ENCODE results near the gene A3GALT2. TPM values are rescaled to one million over a fixed set of nuclear protein-coding genes. Genes with fewer than 3 reads are reported as not detected.

The A3GALT2 gene
- total RNA-seq, 1 donor from 2014 or later: not detected

DNA sequence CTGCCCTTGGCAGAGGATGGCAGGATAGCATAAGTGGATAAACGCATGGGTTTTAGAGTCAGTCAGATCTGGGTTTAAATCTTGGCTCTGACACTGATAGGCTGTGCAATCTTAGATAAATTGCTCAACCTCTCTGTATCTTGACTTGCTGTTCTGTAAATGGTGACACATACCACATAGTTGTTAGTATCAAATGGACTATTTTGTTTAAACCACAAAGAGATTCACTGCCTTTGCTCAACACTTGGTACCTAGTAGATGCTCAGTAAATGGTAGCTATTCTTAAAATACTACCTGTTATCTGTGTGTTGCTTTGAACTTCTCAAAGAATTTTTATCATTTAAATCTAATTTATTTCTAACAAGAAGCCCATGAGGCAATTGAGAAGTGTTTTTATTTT is 39.5 kb upstream of the A3GALT2 start:
- no peak overlapping the region for H3K4me3 ChIP-seq (ENCODE audit: low read depth, low read length)
- DNase-seq (ENCODE audit: low read depth): no peak
- TF ChIP-seq, protein P1, sequence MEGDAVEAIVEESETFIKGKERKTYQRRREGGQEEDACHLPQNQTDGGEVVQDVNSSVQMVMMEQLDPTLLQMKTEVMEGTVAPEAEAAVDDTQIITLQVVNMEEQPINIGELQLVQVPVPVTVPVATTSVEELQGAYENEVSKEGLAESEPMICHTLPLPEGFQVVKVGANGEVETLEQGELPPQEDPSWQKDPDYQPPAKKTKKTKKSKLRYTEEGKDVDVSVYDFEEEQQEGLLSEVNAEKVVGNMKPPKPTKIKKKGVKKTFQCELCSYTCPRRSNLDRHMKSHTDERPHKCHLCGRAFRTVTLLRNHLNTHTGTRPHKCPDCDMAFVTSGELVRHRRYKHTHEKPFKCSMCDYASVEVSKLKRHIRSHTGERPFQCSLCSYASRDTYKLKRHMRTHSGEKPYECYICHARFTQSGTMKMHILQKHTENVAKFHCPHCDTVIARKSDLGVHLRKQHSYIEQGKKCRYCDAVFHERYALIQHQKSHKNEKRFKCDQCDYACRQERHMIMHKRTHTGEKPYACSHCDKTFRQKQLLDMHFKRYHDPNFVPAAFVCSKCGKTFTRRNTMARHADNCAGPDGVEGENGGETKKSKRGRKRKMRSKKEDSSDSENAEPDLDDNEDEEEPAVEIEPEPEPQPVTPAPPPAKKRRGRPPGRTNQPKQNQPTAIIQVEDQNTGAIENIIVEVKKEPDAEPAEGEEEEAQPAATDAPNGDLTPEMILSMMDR (conservative IDR thresholded peaks at IDR 0.05; ENCODE audit: low read depth, low read length): no peak

DNA sequence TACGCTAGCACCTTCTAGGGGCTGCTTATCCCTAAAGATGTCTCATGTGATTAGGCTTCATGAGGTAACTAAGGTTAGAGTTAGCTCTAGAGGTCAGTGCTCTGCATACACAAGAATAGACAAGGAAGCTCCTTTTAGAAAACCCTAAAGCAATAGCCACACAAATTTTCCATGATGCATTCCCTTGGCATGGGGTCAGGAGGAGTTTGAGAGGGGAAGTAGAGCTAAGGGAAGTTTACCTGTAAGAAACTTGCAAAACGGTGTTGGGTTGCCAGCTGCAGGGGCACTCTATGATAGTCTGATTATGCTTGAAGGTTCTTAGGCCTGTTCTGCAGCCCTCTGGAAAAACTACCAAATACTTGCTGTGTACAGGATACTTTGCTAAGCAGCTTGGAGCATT is 39.0 kb upstream of the A3GALT2 start:
- TF ChIP-seq, protein P1 (conservative IDR thresholded peaks at IDR 0.05; ENCODE audit: low read depth, low read length): no peak
- no peak overlapping the region for H3K4me3 ChIP-seq (ENCODE audit: low read depth, low read length)
- no peak for DNase-seq (ENCODE audit: low read depth)

DNA sequence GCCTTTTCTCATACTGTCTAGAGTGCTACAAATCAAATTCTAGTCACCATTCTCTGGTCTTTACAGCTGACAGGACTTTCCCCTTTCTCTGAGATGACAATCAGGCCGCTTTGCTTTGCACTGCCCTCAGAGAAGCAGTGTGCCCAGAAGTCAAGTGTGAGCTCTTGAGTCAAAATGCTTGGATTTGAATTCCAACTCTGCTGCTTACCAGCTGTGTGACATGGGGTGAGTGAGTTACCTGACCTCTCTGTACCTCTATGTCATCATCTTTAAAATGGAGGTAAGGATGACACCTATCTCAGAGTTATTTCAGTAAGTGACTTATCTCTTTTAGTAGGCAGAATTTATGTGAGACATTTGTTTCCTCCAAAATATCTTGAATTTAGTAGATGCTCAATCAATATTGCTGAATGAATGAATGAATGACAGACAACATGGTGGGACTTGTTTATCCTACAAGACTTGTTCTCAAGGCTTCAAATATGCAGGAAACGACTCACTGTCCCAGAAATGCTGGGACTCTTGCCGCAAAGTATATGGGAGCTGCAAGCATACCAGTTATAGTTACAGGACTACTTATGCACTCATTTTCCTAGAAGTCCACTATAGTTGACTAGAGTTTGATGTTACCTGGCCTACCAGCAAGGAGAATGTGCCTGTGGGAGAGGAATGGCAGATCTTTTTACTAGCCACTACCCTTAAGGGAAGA is 38.1 kb upstream of the A3GALT2 start:
- TF ChIP-seq, protein P1 (conservative IDR thresholded peaks at IDR 0.05; ENCODE audit: low read depth, low read length): no peak
- H3K4me3 ChIP-seq (ENCODE audit: low read depth, low read length): no peak overlapping the region
- no peak for DNase-seq (ENCODE audit: low read depth)

DNA sequence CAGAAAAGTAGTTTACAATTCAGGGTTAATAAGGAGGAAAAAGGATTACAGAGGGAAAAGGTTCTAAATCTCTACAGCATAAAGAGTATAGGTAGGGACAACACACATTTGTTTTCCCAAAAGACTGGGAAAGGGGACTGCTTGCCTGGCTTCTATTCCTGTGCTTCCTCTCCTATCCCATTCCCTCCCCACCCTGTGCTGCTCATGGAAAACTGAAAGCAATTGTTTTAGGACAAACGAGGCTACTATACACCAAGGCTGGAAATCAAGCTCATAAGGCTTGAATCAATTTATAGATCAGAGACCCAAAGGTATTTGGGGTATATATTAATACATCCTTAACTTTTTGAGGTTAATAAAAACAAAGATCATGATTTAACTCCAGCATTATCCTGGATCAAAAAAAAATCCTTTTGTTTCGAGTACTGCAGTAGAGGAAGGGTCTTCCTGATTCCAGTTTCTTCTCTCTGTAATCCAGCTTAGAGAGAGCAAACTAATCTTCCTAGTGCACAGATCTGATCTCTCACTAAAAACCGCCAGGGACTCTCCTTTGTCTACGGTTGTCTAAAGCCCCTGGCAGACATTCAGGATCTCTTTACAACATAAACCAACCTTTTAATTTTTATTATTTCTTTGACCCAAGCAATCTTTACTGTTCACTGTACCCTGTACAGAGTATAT is 37.4 kb upstream of the A3GALT2 start:
- no peak for DNase-seq (ENCODE audit: low read depth)
- TF ChIP-seq, protein P1 (conservative IDR thresholded peaks at IDR 0.05; ENCODE audit: low read depth, low read length): no peak
- no peak overlapping the region for H3K4me3 ChIP-seq (ENCODE audit: low read depth, low read length)

DNA sequence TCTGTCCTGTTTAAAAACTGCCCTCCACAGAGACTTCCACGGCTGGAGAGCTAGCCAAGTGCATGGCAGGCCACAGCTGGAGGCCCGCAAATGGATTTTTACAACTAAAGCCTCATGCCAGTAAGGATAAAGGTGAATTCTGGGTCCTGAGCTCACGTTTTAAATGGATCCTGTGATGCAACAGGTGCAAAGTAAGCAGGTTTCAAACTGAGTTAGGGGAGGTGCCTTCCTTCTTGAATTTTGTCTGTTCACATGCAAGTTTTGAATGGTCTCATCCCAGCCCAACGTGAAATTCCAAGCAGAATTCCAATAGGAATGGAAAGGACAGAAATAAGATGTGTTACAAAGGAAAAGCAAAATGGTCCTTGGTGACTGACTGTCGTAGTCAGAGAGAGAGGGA is 36.2 kb upstream of the A3GALT2 start:
- no peak overlapping the region for H3K4me3 ChIP-seq (ENCODE audit: low read depth, low read length)
- no peak for DNase-seq (ENCODE audit: low read depth)
- TF ChIP-seq, protein P1 (conservative IDR thresholded peaks at IDR 0.05; ENCODE audit: low read depth, low read length): no peak

DNA sequence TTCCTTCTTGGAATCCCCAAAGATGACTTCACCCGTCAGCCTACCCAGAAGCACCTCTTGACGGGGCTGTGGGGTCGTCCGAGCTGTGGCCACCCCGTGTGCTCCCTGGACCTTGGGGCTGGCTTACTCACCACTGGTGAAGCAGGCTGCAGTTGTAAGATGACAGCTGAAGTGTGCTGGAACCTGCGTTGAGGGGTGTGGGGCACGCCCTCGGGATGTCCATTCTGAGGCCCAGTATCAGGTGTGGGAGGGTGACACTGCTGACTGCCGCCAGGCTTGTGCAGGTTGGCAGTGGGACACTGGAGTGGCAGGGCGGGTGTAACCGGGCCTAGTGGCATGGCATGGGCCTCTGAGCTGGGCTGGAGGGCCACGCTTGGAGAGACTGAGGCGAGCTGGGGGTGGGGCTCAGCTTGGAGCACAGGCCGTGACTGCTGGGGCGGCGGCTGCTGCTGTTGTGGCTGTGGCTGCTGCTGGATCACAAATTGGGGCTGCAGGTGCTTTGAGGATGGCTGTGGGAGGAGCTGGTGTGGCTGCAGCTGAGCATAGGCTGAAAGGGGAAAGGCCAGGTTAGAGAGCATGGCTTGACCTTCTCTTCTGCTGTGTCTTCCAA is 33.9 kb upstream of the A3GALT2 start:
- H3K4me3 ChIP-seq (ENCODE audit: low read depth, low read length): no peak overlapping the region
- TF ChIP-seq, protein P1 (conservative IDR thresholded peaks at IDR 0.05; ENCODE audit: low read depth, low read length): no peak
- no peak for DNase-seq (ENCODE audit: low read depth)
